Measurements from ENCODE around the gene UBE2F.

DNA sequence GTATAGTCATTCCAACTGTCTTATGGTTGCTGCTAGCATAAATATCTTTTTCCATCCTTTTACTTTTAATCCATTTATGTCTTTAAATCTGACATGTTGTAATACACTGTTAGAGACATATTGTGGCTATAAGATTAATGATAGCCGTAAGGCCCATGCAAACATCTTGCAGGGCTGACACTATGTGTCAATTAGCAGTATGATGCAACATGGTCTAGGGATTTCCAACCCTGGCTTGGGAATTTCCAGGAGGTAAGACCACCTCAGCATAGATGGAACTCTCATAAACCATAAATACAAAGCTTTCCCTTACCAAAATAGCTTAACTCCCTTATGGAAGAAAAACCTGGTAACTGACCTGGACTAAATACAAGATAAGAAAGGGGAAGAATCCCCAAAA is 110.5 kb downstream of the UBE2F start:
- TF ChIP-seq, protein P1, sequence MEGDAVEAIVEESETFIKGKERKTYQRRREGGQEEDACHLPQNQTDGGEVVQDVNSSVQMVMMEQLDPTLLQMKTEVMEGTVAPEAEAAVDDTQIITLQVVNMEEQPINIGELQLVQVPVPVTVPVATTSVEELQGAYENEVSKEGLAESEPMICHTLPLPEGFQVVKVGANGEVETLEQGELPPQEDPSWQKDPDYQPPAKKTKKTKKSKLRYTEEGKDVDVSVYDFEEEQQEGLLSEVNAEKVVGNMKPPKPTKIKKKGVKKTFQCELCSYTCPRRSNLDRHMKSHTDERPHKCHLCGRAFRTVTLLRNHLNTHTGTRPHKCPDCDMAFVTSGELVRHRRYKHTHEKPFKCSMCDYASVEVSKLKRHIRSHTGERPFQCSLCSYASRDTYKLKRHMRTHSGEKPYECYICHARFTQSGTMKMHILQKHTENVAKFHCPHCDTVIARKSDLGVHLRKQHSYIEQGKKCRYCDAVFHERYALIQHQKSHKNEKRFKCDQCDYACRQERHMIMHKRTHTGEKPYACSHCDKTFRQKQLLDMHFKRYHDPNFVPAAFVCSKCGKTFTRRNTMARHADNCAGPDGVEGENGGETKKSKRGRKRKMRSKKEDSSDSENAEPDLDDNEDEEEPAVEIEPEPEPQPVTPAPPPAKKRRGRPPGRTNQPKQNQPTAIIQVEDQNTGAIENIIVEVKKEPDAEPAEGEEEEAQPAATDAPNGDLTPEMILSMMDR (conservative IDR thresholded peaks at IDR 0.05), result no peak
- TF ChIP-seq EZH2 (IDR thresholded peaks at IDR 0.05; ENCODE audit: low read depth), result no peak
